Spinal cord (tissue), 10 donors: Measurements from ENCODE around the gene COMP. TPM values are rescaled to one million over a fixed set of nuclear protein-coding genes. Genes with fewer than 3 reads are reported as not detected.
"Not testable (repeated sequence)": the region's sequence is repeated elsewhere in the genome, so short reads cannot be mapped to it uniquely, and the experiment has no call there.

ENCODE experiments used
- DNase-seq, 6 donors: peaks; one replicate each; pipeline versions ENCODE4 v3.0.0 to v3.0.0-alpha.2; 2013 to 2015; ENCODE audit warnings: low spot score in 6 of 6, low read depth in 4 of 6
- H3K27ac ChIP-seq: one replicate; pipeline ENCODE4 v1.5.1; 2013; ENCODE audit warnings: low read depth, low read length, control low read depth
- H3K27me3 ChIP-seq: one replicate; pipeline ENCODE4 v1.6.1; 2013; ENCODE audit warnings: low read length; ENCODE audit not compliant: control insufficient read depth, insufficient read depth
- H3K36me3 ChIP-seq: one replicate; pipeline ENCODE4 v1.6.1; 2013; ENCODE audit warnings: low read length; ENCODE audit not compliant: control insufficient read depth, insufficient read depth
- H3K4me1 ChIP-seq: one replicate; pipeline ENCODE4 v1.6.1; 2013; ENCODE audit warnings: low read length; ENCODE audit not compliant: control insufficient read depth, insufficient read depth
- H3K4me3 ChIP-seq: one replicate; pipeline ENCODE4 v1.5.1; 2013; ENCODE audit warnings: low read depth, low read length, control low read depth
- H3K9me3 ChIP-seq: one replicate; pipeline ENCODE4 v1.6.1; 2013; ENCODE audit warnings: low read length; ENCODE audit not compliant: control insufficient read depth, insufficient read depth
- WGBS: methylation state at CpG from one replicate; pipeline ENCODE4 v1.1.5; 2013; ENCODE audit warnings: missing lambda C conversion rate; ENCODE audit not compliant: insufficient coverage; 5-methylcytosine and 5-hydroxymethylcytosine counted together
- polyA plus RNA-seq, 2 donors: library from polyadenylated mRNA; unstranded; fragments of 120-200 nt; gene quantifications; one replicate each; pipeline ENCODE4 v1.2.1, GENCODE V29; 2013; ENCODE audit not compliant: insufficient read length in 2 of 2
- total RNA-seq, 2 donors: library from RNA; depleted of rRNA in 1 of 2; stranded (reverse); fragments of 120-200 nt in 1 of 2; fragments of >200 nt in 1 of 2; gene quantifications; one replicate each; pipeline versions ENCODE4 v1.2.3 to v1.2.4, GENCODE V29; 2013 to 2014
- donor health status: healthy.

COMP gene
- total and polyA plus RNA-seq, 4 donors: 0.23 to 0.40 (median 0.32) TPM; not detected in 1

GRCh38 chr19:18830488-18830887, 39.4 kb upstream of the COMP start:
- WGBS: 100% methylated on average over 1 of the region's 2 CpGs
- Histone ChIP-seq H3K4me3 (no peak overlapping the region), H3K27ac (no peak overlapping the region), H3K4me1 (peaks cover 19% of the 10 kb centered on the region), H3K9me3 (no peaks in the 10 kb centered on the region), H3K27me3 (no peaks in the 10 kb centered on the region), H3K36me3 (peaks cover 6% of the 10 kb centered on the region)
- no peak for DNase-seq

- WGBS: 59% methylated on average over 5 of the region's 6 CpGs
- no peak overlapping the region for H3K27ac ChIP-seq
- no peak overlapping the region for H3K4me3 ChIP-seq
- H3K36me3 ChIP-seq: no peaks in the 10 kb centered on the region
- H3K4me1 ChIP-seq: peaks cover 14% of the 10 kb centered on the region
- no peaks in the 10 kb centered on the region for H3K9me3 ChIP-seq
- no peaks in the 10 kb centered on the region for H3K27me3 ChIP-seq
- no peak for DNase-seq
Observed at GRCh38 chr19:18828786-18829185, 37.7 kb upstream of the COMP start.

- no peak for DNase-seq
- Histone ChIP-seq H3K27ac (no peak overlapping the region), H3K27me3 (no peaks in the 10 kb centered on the region), H3K9me3 (no peaks in the 10 kb centered on the region), H3K36me3 (no peaks in the 10 kb centered on the region), H3K4me1 (no peaks in the 10 kb centered on the region), H3K4me3 (no peak overlapping the region)
- WGBS: 90% methylated on average over 3 of the region's 9 CpGs
Observed at GRCh38 chr19:18817574-18817973, 26.5 kb upstream of the COMP start.

GRCh38 chr19:18816645-18817044, 25.5 kb upstream of the COMP start:
- H3K36me3 ChIP-seq, H3K4me3 ChIP-seq, DNase-seq, H3K27me3 ChIP-seq, H3K27ac ChIP-seq, H3K9me3 ChIP-seq, H3K4me1 ChIP-seq: not testable (repeated sequence)
- WGBS: 100% methylated on average over 2 of the region's 4 CpGs

GRCh38 chr19:18815673-18816072, 24.6 kb upstream of the COMP start:
- 94% methylated on average over 4 of the region's 5 CpGs for WGBS
- H3K4me3 ChIP-seq: no peak overlapping the region
- H3K9me3 ChIP-seq: no peaks in the 10 kb centered on the region
- no peak overlapping the region for H3K27ac ChIP-seq
- H3K4me1 ChIP-seq: no peaks in the 10 kb centered on the region
- no peaks in the 10 kb centered on the region for H3K36me3 ChIP-seq
- no peaks in the 10 kb centered on the region for H3K27me3 ChIP-seq
- DNase-seq: no peak

- Histone ChIP-seq H3K4me1 (no peaks in the 10 kb centered on the region), H3K27me3 (no peaks in the 10 kb centered on the region), H3K27ac (no peak overlapping the region), H3K4me3 (no peak overlapping the region), H3K9me3 (no peaks in the 10 kb centered on the region), H3K36me3 (no peaks in the 10 kb centered on the region)
- WGBS: 53% methylated on average over 5 of the region's 9 CpGs
- DNase-seq: no peak
Observed at GRCh38 chr19:18814063-18814462, 23.0 kb upstream of the COMP start.

- DNase-seq, H3K9me3 ChIP-seq, H3K4me3 ChIP-seq, H3K4me1 ChIP-seq, H3K27me3 ChIP-seq, H3K27ac ChIP-seq, H3K36me3 ChIP-seq: not testable (repeated sequence)
- 98% methylated on average over 4 of the region's 5 CpGs for WGBS
Observed at GRCh38 chr19:18811638-18812037, 20.5 kb upstream of the COMP start.

- Histone ChIP-seq H3K4me1 (no peaks in the 10 kb centered on the region), H3K27me3 (no peaks in the 10 kb centered on the region), H3K4me3 (no peak overlapping the region), H3K36me3 (no peaks in the 10 kb centered on the region), H3K9me3 (no peaks in the 10 kb centered on the region), H3K27ac (no peak overlapping the region)
- 71% methylated on average over 11 of the region's 14 CpGs for WGBS
- no peak for DNase-seq
Observed at GRCh38 chr19:18809149-18809868, 18.2 kb upstream of the COMP start.

GRCh38 chr19:18807861-18808331, 16.8 kb upstream of the COMP start:
- Histone ChIP-seq H3K36me3 (no peaks in the 10 kb centered on the region), H3K4me1 (no peaks in the 10 kb centered on the region), H3K9me3 (no peaks in the 10 kb centered on the region), H3K4me3 (no peak overlapping the region), H3K27me3 (no peaks in the 10 kb centered on the region), H3K27ac (no peak overlapping the region)
- no peak for DNase-seq
- WGBS: 75% methylated on average over 19 of the region's 19 CpGs

GRCh38 chr19:18804643-18805042, 13.5 kb upstream of the COMP start:
- Histone ChIP-seq H3K27me3 (peaks cover 3% of the 10 kb centered on the region), H3K4me3 (no peak overlapping the region), H3K36me3 (no peaks in the 10 kb centered on the region), H3K27ac (no peak overlapping the region), H3K4me1 (no peaks in the 10 kb centered on the region), H3K9me3 (no peaks in the 10 kb centered on the region)
- DNase-seq: no peak
- 82% methylated on average over 7 of the region's 8 CpGs for WGBS
